Gastroesophageal sphincter (tissue), 4 donors: ENCODE measurements around the gene PPEF2. TPM values are rescaled to one million over a fixed set of nuclear protein-coding genes. Genes with fewer than 3 reads are reported as not detected.

Experiments
- ATAC-seq: fragments of 150-250 bp; one replicate; pipeline ENCODE4 v1.9.1; 2016; ENCODE audit warnings: mild to moderate bottlenecking, moderate library complexity
- H3K27ac ChIP-seq, 4 donors: fragments of 200-600 bp; sonication (generic) in 3 of 4; 1 replicate in 3 of 4; 2 replicates in 1 of 4; pipeline ENCODE4 v1.5.1; 2016 to 2019
- H3K27me3 ChIP-seq: fragments of 200-600 bp; sonication (generic); one replicate; pipeline ENCODE4 v1.5.1; 2019
- H3K36me3 ChIP-seq, 2 donors: fragments of 200-600 bp; sonication (generic); one replicate each; pipeline ENCODE4 v1.5.1; 2019; ENCODE audit warnings: control low read depth in 1 of 2
- H3K4me1 ChIP-seq, 3 donors: fragments of 200-600 bp; sonication (generic); 1 replicate in 2 of 3; 2 replicates in 1 of 3; pipeline ENCODE4 v1.5.1; 2016 to 2019; ENCODE audit warnings: control low read depth in 2 of 3
- H3K4me3 ChIP-seq, 2 donors: fragments of 200-600 bp; sonication (generic); one replicate each; pipeline ENCODE4 v1.5.1; 2019; ENCODE audit warnings: mild to moderate bottlenecking in 1 of 2, moderate library complexity in 1 of 2
- H3K9me3 ChIP-seq, 3 donors: fragments of 200-600 bp; sonication (generic); one replicate each; pipeline ENCODE4 v1.5.1; 2017 to 2019; ENCODE audit warnings: control low read depth in 2 of 3
- CTCF ChIP-seq, 4 experiments: fragments of 200-600 bp in 2 of 4; fragments of 450-650 bp in 2 of 4; sonication (generic) in 1 of 4; IDR thresholded peaks; one replicate each; pipeline ENCODE4 v1.5.1; 2017 to 2019; ENCODE audit warnings: antibody characterized with exemption in 4 of 4, mild to moderate bottlenecking in 2 of 4, moderate library complexity in 2 of 4
- EP300 ChIP-seq: sonication (generic); formaldehyde crosslinking; IDR thresholded peaks from one replicate; pipeline ENCODE4 v1.6.1; 2017; ENCODE audit warnings: antibody characterized with exemption, mild to moderate bottlenecking
- POLR2A ChIP-seq, 2 donors: fragments of 450-650 bp; IDR thresholded peaks; one replicate each; pipeline ENCODE4 v1.6.1; 2017; ENCODE audit warnings: antibody characterized with exemption in 2 of 2, mild to moderate bottlenecking in 2 of 2, moderate library complexity in 1 of 2
- POLR2AphosphoS5 ChIP-seq: sonication (generic); formaldehyde crosslinking; IDR thresholded peaks from one replicate; pipeline ENCODE4 v1.6.1; 2017; ENCODE audit warnings: antibody characterized with exemption
- WGBS, 2 donors: methylation state at CpG; one replicate each; pipeline ENCODE4 v1.1.5; 2018; ENCODE audit warnings: low coverage in 1 of 2; 5-methylcytosine and 5-hydroxymethylcytosine counted together
- total RNA-seq, 4 donors: library from RNA; depleted of rRNA; stranded (reverse); fragments of >200 nt; gene quantifications; one replicate each; pipeline ENCODE4 v1.1.0, GENCODE V29; 2016

The PPEF2 gene
- total RNA-seq, 4 donors from 2014 or later = not detected

- H3K36me3 ChIP-seq = no peaks in the 10 kb centered on the region
- no peak for ATAC-seq
- WGBS, 2 donors = 87% methylated on average over 3 of the region's 5 CpGs; no CpG with 5 or more reads in 1 of the 2 donors
- TF ChIP-seq POLR2A (IDR thresholded peaks at IDR 0.05) = no peak
- TF ChIP-seq POLR2AphosphoS5 = no peak
- no peak for TF ChIP-seq CTCF (IDR thresholded peaks at IDR 0.05)
- TF ChIP-seq EP300 = no peak
- no peak overlapping the region for H3K27ac ChIP-seq
- H3K4me3 ChIP-seq = no peak overlapping the region
- H3K4me1 ChIP-seq = no peaks in the 10 kb centered on the region
- H3K9me3 ChIP-seq = no peaks in the 10 kb centered on the region
- no peaks in the 10 kb centered on the region for H3K27me3 ChIP-seq
Observed at GRCh38 chr4:75821966-75822365, 80.3 kb downstream of the PPEF2 start.

- WGBS, 2 donors = 83 to 94% methylated on average over 3 of the region's 3 CpGs
- H3K27me3 ChIP-seq = no peaks in the 10 kb centered on the region
- peaks cover 0 to 7% of the 10 kb centered on the region in 2 donors for H3K36me3 ChIP-seq
- no peaks in the 10 kb centered on the region for H3K4me1 ChIP-seq
- TF ChIP-seq POLR2A (IDR thresholded peaks at IDR 0.05) = no peak
- TF ChIP-seq CTCF (IDR thresholded peaks at IDR 0.05) = no peak
- ATAC-seq = no peak
- H3K9me3 ChIP-seq = no peaks in the 10 kb centered on the region
- H3K4me3 ChIP-seq = no peak overlapping the region
- H3K27ac ChIP-seq = no peak overlapping the region
Observed at GRCh38 chr4:75821216-75821615, 81.0 kb downstream of the PPEF2 start.

- Histone ChIP-seq H3K36me3 (peaks cover 0 to 12% of the 10 kb centered on the region in 2 donors), H3K4me3 (no peak overlapping the region), H3K27me3 (no peaks in the 10 kb centered on the region), H3K4me1 (no peaks in the 10 kb centered on the region), H3K27ac (no peak overlapping the region), H3K9me3 (no peaks in the 10 kb centered on the region)
- ATAC-seq = no peak
- 81 to 85% methylated on average over 2 to 3 of the region's 3 CpGs for WGBS, 2 donors
- TF ChIP-seq POLR2A (IDR thresholded peaks at IDR 0.05) = no peak
- TF ChIP-seq EP300 = no peak
- no peak for TF ChIP-seq CTCF (IDR thresholded peaks at IDR 0.05)
- no peak for TF ChIP-seq POLR2AphosphoS5
Observed at GRCh38 chr4:75820676-75821075, 81.6 kb downstream of the PPEF2 start.

- Histone ChIP-seq H3K27me3 (no peaks in the 10 kb centered on the region), H3K4me1 (no peaks in the 10 kb centered on the region), H3K27ac (no peak overlapping the region), H3K4me3 (no peak overlapping the region), H3K36me3 (peaks cover 0 to 17% of the 10 kb centered on the region in 2 donors), H3K9me3 (no peaks in the 10 kb centered on the region)
- no peak for TF ChIP-seq POLR2A (IDR thresholded peaks at IDR 0.05)
- no peak for TF ChIP-seq CTCF (IDR thresholded peaks at IDR 0.05)
- TF ChIP-seq EP300 = no peak
- no peak for TF ChIP-seq POLR2AphosphoS5
- no peak for ATAC-seq
- whole genome bisulfite sequencing, 2 donors = 43 to 45% methylated on average over 2 of the region's 2 CpGs
Observed at GRCh38 chr4:75820197-75820596, 82.1 kb downstream of the PPEF2 start.

- WGBS, 2 donors = 45 to 50% methylated on average over 2 of the region's 4 CpGs
- Histone ChIP-seq H3K4me3 (no peak overlapping the region), H3K36me3 (peaks cover 0 to 27% of the 10 kb centered on the region in 2 donors), H3K27me3 (no peaks in the 10 kb centered on the region), H3K27ac (no peak overlapping the region), H3K4me1 (no peaks in the 10 kb centered on the region), H3K9me3 (no peaks in the 10 kb centered on the region)
- TF ChIP-seq CTCF (IDR thresholded peaks at IDR 0.05) = no peak
- TF ChIP-seq EP300 = no peak
- TF ChIP-seq POLR2A (IDR thresholded peaks at IDR 0.05) = no peak
- TF ChIP-seq POLR2AphosphoS5 = no peak
- no peak for ATAC-seq
Observed at GRCh38 chr4:75819121-75819520, 83.1 kb downstream of the PPEF2 start.
